HEK293T (cell line): ENCODE results near the gene PCDHB8.

Experiments used
- FOXA1 ChIP-seq: fragments of 450-650 bp; IDR thresholded peaks from 2 replicates; pipeline ENCODE4 v1.6.1; 2016; ENCODE audit warnings: mild to moderate bottlenecking
- HDGF ChIP-seq: fragments of 450-650 bp; IDR thresholded peaks from 2 replicates; pipeline ENCODE4 v1.6.1; 2017; ENCODE audit warnings: antibody characterized with exemption, borderline replicate concordance

- TF ChIP-seq HDGF, result no peak
- no peak for TF ChIP-seq FOXA1
Observed at GRCh38 chr5:141135030-141135717, 42.4 kb upstream of the PCDHB8 start, which contains the start of gene PCDHB5.
